Fibroblast of mammary gland (primary cell): ENCODE results near the gene CDKL1.

Experiments used
- DNase-seq: peaks from one replicate; pipeline ENCODE4 v3.0.0-alpha.2; 2010; ENCODE audit warnings: low read depth
- H3K4me3 ChIP-seq: 2 replicates; pipeline ENCODE4 v1.5.1; 2011; ENCODE audit warnings: low read depth, mild to moderate bottlenecking, low read length, moderate library complexity; ENCODE audit not compliant: control insufficient read depth
- TF ChIP-seq, protein P1 (sequence below): conservative IDR thresholded peaks from 2 replicates; pipeline ENCODE4 v1.5.1; 2011; ENCODE audit warnings: low read depth, low read length, inconsistent platforms; ENCODE audit not compliant: control insufficient read depth, insufficient read depth

The CDKL1 gene

DNA sequence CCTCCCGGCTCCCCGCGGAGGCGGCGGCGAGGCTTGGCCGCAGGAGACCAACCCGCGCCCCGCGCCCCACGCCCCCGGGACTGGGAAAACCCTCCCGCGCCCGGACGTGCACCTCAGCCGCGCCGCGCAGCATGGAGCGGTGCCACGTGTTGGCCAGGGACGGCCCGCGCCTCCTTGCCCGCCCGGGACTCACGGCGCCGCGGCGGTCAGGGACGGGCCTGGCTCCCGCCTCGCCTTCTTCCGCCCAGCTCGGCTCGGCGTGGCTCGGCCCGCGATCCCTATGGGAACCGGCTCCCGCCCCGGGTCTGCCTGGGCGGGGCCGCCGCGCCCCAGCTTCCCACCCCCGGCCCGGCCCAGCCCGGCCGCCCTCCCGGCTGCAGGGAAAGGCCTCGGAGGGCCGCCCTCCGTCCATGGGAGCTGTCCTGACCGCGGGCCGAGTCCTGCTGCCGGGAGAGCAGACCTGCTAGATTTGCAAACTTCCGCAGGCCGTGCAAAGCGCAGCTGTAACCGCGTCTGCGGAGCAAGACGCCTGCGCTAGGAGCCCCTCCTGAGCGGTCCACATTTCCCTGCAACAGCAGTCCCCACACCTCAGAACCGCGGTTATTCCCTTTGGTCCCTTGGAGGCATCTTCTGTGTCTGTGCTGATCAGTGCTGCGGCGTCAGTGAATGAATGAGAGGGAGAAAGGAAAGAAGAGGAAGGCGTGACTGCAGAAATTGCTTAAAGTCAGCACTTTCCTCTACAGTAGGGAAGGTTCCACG is at the start of gene CDKL1:
Gene CDKL1 (minus strand): TSS at position 251 of the 759 bp plus-strand sequence. CDS start 1,013 bp downstream, outside the sequence.
- DNase-seq = peak; percentile 63
- TF ChIP-seq, protein P1, sequence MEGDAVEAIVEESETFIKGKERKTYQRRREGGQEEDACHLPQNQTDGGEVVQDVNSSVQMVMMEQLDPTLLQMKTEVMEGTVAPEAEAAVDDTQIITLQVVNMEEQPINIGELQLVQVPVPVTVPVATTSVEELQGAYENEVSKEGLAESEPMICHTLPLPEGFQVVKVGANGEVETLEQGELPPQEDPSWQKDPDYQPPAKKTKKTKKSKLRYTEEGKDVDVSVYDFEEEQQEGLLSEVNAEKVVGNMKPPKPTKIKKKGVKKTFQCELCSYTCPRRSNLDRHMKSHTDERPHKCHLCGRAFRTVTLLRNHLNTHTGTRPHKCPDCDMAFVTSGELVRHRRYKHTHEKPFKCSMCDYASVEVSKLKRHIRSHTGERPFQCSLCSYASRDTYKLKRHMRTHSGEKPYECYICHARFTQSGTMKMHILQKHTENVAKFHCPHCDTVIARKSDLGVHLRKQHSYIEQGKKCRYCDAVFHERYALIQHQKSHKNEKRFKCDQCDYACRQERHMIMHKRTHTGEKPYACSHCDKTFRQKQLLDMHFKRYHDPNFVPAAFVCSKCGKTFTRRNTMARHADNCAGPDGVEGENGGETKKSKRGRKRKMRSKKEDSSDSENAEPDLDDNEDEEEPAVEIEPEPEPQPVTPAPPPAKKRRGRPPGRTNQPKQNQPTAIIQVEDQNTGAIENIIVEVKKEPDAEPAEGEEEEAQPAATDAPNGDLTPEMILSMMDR = no peak
- H3K4me3 ChIP-seq = peak within 1 kb of the TSS; percentile 85

DNA sequence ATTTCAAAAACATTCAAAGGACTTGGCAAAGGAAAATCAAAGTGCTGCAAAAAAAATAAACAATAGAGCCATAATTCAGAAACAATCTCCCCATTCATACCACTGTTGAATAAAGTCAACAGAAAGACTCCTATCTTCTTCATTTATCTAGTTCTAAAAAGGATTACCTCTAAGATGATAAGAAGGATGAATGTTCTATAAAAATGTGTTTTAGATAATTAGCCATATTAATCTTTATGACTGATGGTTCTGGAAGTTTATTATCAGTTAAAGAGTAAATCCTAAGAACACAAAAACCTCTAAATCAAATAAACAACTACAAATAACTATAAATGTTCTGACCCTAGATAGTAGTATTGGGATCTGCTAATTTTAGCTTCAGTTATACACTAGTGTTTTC is 37.8 kb upstream of the CDKL1 start:
- H3K4me3 ChIP-seq = no peak overlapping the region
- DNase-seq = no peak
- TF ChIP-seq, protein P1 = no peak

DNA sequence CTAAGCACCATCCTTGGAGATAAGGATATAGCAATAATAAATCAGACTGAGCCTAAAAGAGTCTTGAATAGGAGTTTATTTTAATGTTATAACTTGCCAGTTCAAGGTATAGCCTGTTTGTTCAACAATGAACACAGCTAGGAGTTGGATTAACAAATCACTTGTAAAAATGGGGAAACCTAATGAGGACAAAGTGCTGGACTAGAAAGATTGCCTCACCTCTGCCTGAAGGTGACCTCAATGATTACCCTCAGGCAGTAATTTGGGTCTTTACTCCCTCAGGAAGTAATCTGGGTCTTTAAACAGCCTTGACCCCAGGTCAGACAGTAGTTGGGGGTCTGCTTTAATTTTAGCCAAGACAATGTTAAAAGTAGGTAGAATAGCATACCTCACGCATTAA is 35.5 kb upstream of the CDKL1 start:
- DNase-seq = no peak
- TF ChIP-seq, protein P1 = no peak

DNA sequence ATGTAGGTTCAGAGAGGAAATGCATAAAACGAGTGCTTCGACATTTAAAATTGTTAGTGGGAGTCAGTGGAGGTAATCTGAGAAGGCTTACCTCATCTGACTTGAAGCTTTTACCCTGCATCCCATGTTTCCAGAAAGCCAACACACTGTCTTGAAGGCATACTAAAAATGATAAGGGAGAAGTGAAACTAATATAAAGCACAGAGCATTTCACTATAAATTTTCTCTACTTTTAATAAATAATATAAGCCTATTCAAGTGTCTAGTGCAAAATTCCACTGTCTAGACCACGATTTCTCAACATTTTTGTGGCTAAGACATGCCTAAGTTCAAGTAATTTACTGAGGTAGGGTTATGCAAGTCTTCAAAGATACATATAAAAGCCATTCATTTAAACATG is 29.1 kb upstream of the CDKL1 start:
- peak; percentile 38 for DNase-seq

More for the DNA sequence above, 35.5 kb upstream of the CDKL1 start:
- no peak overlapping the region for H3K4me3 ChIP-seq

GRCh38 chr14:50425105-50425504 is 28.4 kb upstream of the CDKL1 start:
- DNase-seq = no peak
- no peak overlapping the region for H3K4me3 ChIP-seq
- TF ChIP-seq, protein P1 = no peak

More for the DNA sequence above, 29.1 kb upstream of the CDKL1 start:
- H3K4me3 ChIP-seq = no peak overlapping the region
- TF ChIP-seq, protein P1 = no peak

DNA sequence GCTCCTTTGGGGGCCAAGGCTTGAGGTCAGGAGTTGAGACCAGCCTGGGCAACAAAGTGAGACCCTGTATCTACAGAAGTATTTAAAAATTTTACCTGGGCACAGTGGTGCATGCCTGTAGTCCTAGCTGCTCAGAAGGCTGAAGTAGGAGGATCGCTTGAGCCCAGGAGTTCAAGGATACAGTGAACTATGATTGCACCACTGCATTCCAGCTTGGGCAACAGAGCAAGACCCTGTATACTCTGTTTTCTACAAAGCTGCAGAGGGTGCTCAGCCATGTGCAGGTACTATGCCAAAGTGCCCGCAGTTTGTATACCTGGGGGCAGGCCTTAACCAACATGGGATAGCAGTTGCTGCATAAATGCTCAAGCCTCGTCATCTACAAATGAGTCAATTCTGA is 26.8 kb upstream of the CDKL1 start:
- DNase-seq = no peak
- H3K4me3 ChIP-seq = no peak overlapping the region
- TF ChIP-seq, protein P1 = no peak
